Measurements from ENCODE around the gene CNBP.
"Not testable (repeated sequence)": the region's sequence is repeated elsewhere in the genome, so short reads cannot be mapped to it uniquely, and the experiment has no call there.

CNBP gene

GRCh38 chr3:129184784-129185542 lies 1.3 kb upstream of the CNBP start:
- not testable (repeated sequence) for DNase-seq (ENCODE audit: low spot score)

DNA sequence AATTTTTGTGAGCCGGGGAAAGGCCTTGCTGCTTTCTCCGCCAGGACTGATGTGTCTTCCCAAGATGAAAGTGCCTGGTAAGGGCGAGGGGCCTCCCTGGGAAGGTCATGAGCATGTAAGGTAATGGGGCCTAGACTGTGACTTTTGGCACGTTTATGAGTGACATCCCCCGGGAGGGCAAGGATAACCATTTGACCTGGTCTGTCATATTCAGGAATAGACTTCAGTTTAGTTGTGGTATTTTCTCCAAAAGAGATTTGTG lies 631 bp upstream of the CNBP start:
- DNase-seq (ENCODE audit: low spot score) = no peak

- DNase-seq (ENCODE audit: low spot score) = no peak
Observed at GRCh38 chr3:129182390-129183185, 1.1 kb downstream of the CNBP start.

GRCh38 chr3:129181819-129182218 lies 1.9 kb downstream of the CNBP start:
- DNase-seq (ENCODE audit: low spot score) = no peak

- no peak for DNase-seq (ENCODE audit: low spot score)
Observed at GRCh38 chr3:129180461-129180860, 3.2 kb downstream of the CNBP start.

DNA sequence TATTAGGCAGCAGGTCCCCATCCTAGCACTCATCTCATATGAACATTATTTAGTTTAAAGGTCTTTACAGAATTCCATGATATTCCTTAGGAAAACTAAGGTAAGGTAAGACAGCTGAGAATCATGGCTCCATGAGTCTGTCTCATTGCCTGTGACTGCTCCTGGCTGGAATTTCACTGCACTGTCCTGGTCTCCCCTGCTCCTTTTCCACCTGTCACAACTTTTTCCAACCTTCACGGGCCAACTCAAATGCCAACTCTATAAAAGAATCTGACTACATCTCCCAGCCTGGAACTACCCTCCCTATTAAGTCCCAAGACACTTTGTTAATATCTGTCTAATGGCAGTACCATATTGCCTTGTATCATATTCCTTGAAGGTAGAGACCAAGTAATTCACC lies 7.6 kb downstream of the CNBP start:
- no peak for DNase-seq (ENCODE audit: low spot score)

GRCh38 chr3:129173725-129174124 lies 10.0 kb downstream of the CNBP start:
- no peak for DNase-seq (ENCODE audit: low spot score)

DNA sequence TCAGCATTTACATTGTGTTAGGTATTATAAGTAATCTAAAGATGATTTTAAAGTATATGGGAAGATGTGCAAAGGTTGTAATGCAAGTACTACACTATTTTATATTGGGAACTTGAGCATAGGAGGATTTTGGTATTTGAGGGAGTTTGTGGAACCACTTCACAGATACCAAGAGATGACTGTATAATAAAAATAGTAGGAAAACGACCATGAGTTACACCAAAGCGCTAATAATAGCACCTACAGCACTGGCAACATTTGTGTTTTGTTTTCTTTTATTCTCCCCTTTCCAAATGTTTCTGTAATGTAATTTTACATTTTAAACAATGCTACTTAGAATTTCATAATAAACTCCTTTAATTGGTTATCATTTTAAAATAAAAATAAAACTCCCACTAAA lies 10.5 kb downstream of the CNBP start:
- no peak for DNase-seq (ENCODE audit: low spot score)

- no peak for DNase-seq (ENCODE audit: low spot score)
Observed at GRCh38 chr3:129166579-129167332, 16.9 kb downstream of the CNBP start.

DNA sequence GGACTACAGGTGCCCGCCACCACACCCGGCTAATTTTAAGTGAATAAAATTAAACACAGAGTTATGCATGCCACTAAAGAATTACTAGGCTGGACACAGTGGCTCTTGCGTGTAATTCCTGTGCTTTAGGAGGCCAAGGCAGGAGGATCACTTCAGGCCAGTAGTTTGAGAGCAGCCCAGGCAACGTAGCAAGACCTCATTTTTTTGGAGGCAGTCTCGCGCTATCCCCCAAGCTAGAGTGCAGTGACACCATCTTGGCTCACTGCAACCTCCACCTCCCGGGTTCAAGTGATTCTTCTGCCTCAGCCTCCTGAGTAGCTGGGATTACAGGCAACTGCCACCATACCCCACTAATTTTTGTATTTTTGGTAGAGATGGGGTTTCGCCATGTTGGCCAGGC lies 18.1 kb downstream of the CNBP start:
- not testable (repeated sequence) for DNase-seq (ENCODE audit: low spot score)

- DNase-seq (ENCODE audit: low spot score) = no peak
Observed at GRCh38 chr3:129164500-129164899, 19.2 kb downstream of the CNBP start.

GRCh38 chr3:129162729-129163579 lies 20.7 kb downstream of the CNBP start:
- no peak for DNase-seq (ENCODE audit: low spot score)

- peak; percentile 48 for DNase-seq (ENCODE audit: low spot score)
Observed at GRCh38 chr3:129161860-129162271, 21.8 kb downstream of the CNBP start.

GRCh38 chr3:129160891-129161859 lies 22.5 kb downstream of the CNBP start, which contains the start of gene ISY1:
TSS of gene ISY1 (minus strand) at chr3:129161063. CDS start at chr3:129160975, 88 bp downstream.
- DNase-seq (ENCODE audit: low spot score) = peak; percentile 92

GRCh38 chr3:129144786-129145185 lies 38.9 kb downstream of the CNBP start:
- DNase-seq (ENCODE audit: low spot score) = no peak

DNA sequence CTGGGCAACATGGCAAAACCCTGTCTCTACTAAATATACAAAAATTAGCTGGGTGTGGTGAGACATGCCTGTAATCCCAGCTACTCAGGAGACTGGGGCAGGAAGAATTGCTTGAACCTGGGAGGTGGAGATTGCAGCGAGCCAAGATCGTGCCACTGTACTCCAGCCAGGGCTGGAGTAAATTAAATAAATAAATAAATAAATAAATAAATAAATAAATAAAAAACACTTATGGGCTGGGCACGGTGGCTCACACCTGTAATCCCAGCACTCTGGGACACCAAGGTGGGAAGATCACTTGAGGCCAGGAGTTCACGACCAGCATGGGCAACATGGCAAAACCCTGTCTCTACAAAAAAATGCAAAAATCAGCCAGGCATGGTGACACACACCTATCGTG lies 42.7 kb downstream of the CNBP start:
- DNase-seq (ENCODE audit: low spot score) = not testable (repeated sequence)

- no peak for DNase-seq (ENCODE audit: low spot score)
Observed at GRCh38 chr3:129139911-129140310, 43.8 kb downstream of the CNBP start.

DNA sequence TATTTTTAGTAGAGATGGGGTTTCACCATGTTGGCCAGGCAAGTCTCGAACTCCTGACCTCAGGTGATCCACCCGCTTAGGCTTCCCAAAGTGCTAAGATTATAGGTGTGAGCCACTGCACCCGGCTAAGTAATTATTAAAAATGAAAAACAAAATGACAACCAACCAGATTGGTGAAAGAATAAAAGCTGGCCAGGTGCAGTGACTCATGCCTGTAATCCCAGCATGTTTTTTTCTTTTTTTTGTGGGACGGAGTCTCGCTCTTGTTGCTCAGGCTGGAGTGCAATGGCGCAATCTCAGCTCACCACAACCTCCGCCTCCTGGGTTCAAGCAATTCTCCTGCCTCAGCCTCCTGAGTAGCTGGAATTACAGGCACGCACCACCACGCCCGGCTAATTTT lies 47.4 kb downstream of the CNBP start:
- DNase-seq (ENCODE audit: low spot score) = not testable (repeated sequence)

GRCh38 chr3:129132097-129132866 lies 51.4 kb downstream of the CNBP start:
- no peak for DNase-seq (ENCODE audit: low spot score)
